Activated CD8-positive, alpha-beta T cell treated with anti-CD3 and anti-CD28 coated beads for 36 hours (primary cell): ENCODE measurements around the gene KCNQ5. TPM values are rescaled to one million over a fixed set of nuclear protein-coding genes. Genes with fewer than 3 reads are reported as not detected.

Source experiments
- ATAC-seq: fragments of 200-7000 bp; cut with Tn5 transposase; one replicate; pipeline ENCODE4 v1.10.0; 2021; ENCODE audit warnings: mild to moderate bottlenecking, moderate library complexity
- CTCF ChIA-PET: fragments of 350-600 bp; sonication (Branson Sonifier 250); formaldehyde crosslinking; loops from one replicate; lab custom pipeline; 2021; ENCODE audit warnings: antibody characterized with exemption; lab: Charles Lee
- POLR2A ChIA-PET: fragments of 350-600 bp; sonication (Branson Sonifier 250); formaldehyde crosslinking; loops from one replicate; lab custom pipeline; 2021; ENCODE audit warnings: antibody characterized with exemption; lab: Charles Lee
- DNase-seq: peaks from one replicate; pipeline ENCODE4 v3.0.0-alpha.2; 2020
- H3K27ac Mint-ChIP-seq: one replicate; pipeline ENCODE4 v1.8.0; 2021; ENCODE audit warnings: mild to moderate bottlenecking, mixed read lengths
- H3K27me3 Mint-ChIP-seq: one replicate; pipeline ENCODE4 v1.8.0; 2021; ENCODE audit warnings: mixed read lengths
- H3K36me3 Mint-ChIP-seq: one replicate; pipeline ENCODE4 v1.8.0; 2021; ENCODE audit warnings: low read depth, mixed read lengths
- H3K4me1 Mint-ChIP-seq: one replicate; pipeline ENCODE4 v1.8.0; 2021; ENCODE audit warnings: low read depth, mixed read lengths
- H3K4me3 Mint-ChIP-seq: one replicate; pipeline ENCODE4 v1.8.0; 2021; ENCODE audit warnings: mild to moderate bottlenecking, moderate library complexity, mixed read lengths
- H3K9me3 Mint-ChIP-seq: one replicate; pipeline ENCODE4 v1.8.0; 2021; ENCODE audit warnings: mixed read lengths
- intact Hi-C: fragments of 100-400 bp; cut with micrococcal nuclease; formaldehyde crosslinking; loops from one replicate; pipeline ENCODE4 v1.10.0; 2022
- total RNA-seq, 2 experiments: library from RNA; stranded (reverse); gene quantifications; one replicate each; pipeline ENCODE4 v1.2.3, GENCODE V29; 2021
- TF ChIP-seq, protein P1 (sequence below): fragments of 200-600 bp; IDR thresholded peaks from one replicate; pipeline ENCODE4 v1.8.0; 2022; ENCODE audit warnings: antibody characterized with exemption, mild to moderate bottlenecking

The KCNQ5 gene
- total RNA-seq, 2 experiments from 2014 or later: 14.6 to 14.9 TPM

DNA sequence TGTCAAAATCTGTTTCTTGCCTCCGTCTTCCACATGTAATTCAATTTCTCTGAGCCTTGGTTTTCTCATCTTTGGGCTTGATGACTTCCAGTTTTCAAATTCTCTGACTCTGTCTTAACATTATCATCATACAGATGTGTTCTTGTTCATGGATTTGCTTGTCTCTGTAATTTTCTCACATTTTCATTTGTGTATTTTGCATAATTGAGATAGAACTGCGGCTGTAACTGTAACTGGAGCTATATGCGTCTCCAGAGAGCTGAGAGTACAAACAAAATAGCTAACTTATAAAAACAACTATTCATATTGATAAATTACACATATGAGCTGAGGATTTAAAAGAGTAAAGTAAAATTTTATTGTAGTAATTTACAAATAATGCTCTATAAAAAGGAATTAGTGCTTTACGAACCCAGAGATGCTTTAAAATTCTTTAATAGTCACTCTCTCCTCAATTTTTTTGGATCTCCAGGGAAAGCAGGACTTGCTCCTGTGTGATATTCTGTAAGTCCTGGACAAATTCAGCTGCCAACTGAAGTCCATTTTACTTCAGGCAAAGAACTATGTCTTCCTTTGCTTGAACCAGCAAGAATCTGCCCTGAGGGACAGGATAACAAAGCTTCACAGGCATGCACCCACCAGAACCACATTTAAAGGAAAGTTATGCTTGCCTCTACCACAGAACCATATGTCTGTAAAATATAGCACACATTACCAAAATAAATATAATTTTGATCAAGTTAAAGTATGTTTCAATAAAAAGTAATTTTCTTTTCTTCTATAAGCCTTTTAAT is 315.1 kb downstream of the KCNQ5 start:
- intact Hi-C loops: no loop called here
- Mint-ChIP-seq H3K9me3 (no peaks in the 10 kb centered on the region), H3K4me1 (peaks cover 2% of the 10 kb centered on the region), H3K4me3 (no peak overlapping the region), H3K36me3 (peaks cover 3% of the 10 kb centered on the region), H3K27me3 (no peaks in the 10 kb centered on the region), H3K27ac (no peak overlapping the region)
- TF ChIP-seq, protein P1, sequence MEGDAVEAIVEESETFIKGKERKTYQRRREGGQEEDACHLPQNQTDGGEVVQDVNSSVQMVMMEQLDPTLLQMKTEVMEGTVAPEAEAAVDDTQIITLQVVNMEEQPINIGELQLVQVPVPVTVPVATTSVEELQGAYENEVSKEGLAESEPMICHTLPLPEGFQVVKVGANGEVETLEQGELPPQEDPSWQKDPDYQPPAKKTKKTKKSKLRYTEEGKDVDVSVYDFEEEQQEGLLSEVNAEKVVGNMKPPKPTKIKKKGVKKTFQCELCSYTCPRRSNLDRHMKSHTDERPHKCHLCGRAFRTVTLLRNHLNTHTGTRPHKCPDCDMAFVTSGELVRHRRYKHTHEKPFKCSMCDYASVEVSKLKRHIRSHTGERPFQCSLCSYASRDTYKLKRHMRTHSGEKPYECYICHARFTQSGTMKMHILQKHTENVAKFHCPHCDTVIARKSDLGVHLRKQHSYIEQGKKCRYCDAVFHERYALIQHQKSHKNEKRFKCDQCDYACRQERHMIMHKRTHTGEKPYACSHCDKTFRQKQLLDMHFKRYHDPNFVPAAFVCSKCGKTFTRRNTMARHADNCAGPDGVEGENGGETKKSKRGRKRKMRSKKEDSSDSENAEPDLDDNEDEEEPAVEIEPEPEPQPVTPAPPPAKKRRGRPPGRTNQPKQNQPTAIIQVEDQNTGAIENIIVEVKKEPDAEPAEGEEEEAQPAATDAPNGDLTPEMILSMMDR: no peak
- CTCF ChIA-PET: no interaction called here
- no peak for ATAC-seq
- DNase-seq: no peak
- POLR2A ChIA-PET: interaction anchor here (0.7 kb wide), 1 partner anchor 335 kb away, joined by 3 read pairs; no protein-coding TSS in a partner anchor

DNA sequence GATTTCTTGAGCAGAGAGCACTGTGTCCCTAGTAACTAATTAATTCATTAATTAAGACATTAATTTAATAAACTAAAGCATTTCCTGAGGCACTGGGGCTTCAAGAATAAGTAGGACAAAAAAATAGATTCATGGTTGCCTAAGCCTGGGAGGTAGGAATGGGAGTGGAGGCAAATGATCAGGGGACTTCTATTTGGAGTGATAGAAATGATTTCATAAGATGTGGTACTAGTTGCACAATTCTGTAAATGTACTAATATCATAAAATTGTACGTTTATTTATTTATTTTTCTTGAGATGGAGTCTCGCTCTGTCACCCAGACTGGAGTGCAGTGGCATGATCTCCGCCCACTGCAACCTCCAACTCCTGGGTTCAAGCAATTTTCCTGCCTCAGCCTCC is 316.2 kb downstream of the KCNQ5 start:
- H3K4me1 Mint-ChIP-seq: peaks cover 2% of the 10 kb centered on the region
- DNase-seq: no peak
- ATAC-seq: no peak
- intact Hi-C loops: no loop called here
- H3K9me3 Mint-ChIP-seq: no peaks in the 10 kb centered on the region
- ChIA-PET POLR2A (no interaction called here), CTCF (no interaction called here)
- no peak overlapping the region for H3K4me3 Mint-ChIP-seq
- no peaks in the 10 kb centered on the region for H3K27me3 Mint-ChIP-seq
- H3K36me3 Mint-ChIP-seq: peaks cover 3% of the 10 kb centered on the region
- TF ChIP-seq, protein P1: no peak
- no peak overlapping the region for H3K27ac Mint-ChIP-seq

DNA sequence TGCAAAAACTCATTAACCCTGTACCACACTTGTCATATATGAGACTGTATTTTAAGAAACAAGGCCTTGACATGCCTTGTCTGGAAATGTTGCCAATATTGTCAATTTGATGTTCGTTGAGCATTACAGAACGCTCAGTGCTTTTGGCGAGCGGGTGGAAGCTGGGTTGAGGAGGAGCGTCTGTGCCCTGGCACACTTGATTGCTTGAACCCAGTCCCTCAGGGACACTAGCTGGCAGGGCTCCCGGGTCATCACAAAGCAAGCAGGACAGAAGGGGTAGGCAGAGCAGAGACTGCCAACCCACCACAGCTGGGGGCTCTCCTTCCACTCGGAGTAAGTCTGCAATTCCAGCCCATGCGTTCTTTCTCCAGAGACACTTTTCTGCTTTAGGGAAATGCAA is 317.1 kb downstream of the KCNQ5 start:
- intact Hi-C loops: no loop called here
- Mint-ChIP-seq H3K4me1 (peaks cover 2% of the 10 kb centered on the region), H3K9me3 (no peaks in the 10 kb centered on the region), H3K27me3 (no peaks in the 10 kb centered on the region), H3K36me3 (peaks cover 3% of the 10 kb centered on the region), H3K4me3 (no peak overlapping the region), H3K27ac (no peak overlapping the region)
- ATAC-seq (no peak), DNase-seq (no peak)
- POLR2A ChIA-PET: no interaction called here
- TF ChIP-seq, protein P1: no peak
- CTCF ChIA-PET: no interaction called here

DNA sequence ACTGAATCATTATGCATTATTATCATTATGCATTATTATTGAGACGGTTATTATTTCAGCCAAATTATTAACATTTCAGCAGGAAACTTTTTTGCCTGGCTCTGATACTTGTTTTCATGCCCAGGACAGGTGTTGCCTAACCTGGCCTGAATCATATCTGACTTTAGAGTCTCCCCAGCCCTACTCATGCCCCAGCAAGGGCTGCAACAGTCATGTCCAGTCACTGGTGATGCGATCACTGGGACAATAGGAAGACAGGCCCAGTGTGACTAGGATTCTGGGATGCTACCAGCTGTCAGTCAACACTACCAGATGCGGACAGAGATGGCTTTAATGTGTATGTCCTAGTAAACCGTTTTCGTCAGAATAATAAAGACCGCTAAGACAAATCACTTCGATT is 318.4 kb downstream of the KCNQ5 start:
- Mint-ChIP-seq H3K36me3 (no peaks in the 10 kb centered on the region), H3K9me3 (no peaks in the 10 kb centered on the region), H3K4me3 (no peak overlapping the region), H3K27me3 (no peaks in the 10 kb centered on the region), H3K27ac (no peak overlapping the region), H3K4me1 (peaks cover 2% of the 10 kb centered on the region)
- intact Hi-C loops: no loop called here
- ChIA-PET POLR2A (no interaction called here), CTCF (no interaction called here)
- ATAC-seq (no peak), DNase-seq (no peak)
- TF ChIP-seq, protein P1: no peak

DNA sequence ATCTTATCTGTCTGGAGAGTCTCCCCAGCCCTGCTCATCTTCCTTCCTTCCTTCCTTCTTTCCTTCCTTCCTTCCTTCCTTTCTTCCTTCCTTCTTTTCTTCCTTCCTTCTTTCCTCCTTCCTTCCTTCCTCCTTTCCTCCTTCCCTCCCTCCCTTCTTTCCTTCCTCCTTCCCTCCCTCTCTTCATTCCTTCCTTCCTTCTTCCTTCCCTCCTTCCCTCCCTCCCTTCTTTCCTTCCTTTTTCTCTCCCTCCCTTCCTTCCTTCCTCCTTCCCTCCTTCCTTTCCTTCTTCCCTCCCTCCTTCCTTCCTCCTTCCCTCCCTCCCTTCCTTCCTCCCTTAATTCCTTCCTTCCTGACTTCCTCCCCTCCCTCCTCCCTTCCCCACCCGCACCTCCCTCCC is 319.4 kb downstream of the KCNQ5 start:
- no peak overlapping the region for H3K27ac Mint-ChIP-seq
- ATAC-seq (no peak), DNase-seq (no peak)
- no peak overlapping the region for H3K4me3 Mint-ChIP-seq
- ChIA-PET POLR2A (no interaction called here), CTCF (no interaction called here)
- H3K36me3 Mint-ChIP-seq: no peaks in the 10 kb centered on the region
- intact Hi-C loops: no loop called here
- TF ChIP-seq, protein P1: no peak
- no peaks in the 10 kb centered on the region for H3K9me3 Mint-ChIP-seq
- H3K4me1 Mint-ChIP-seq: peaks cover 2% of the 10 kb centered on the region
- no peaks in the 10 kb centered on the region for H3K27me3 Mint-ChIP-seq
